GM21737 (cell line): Measurements from ENCODE around the gene SKAP1.
"Not testable (repeated sequence)": the region's sequence is repeated elsewhere in the genome, so short reads cannot be mapped to it uniquely, and the experiment has no call there.

Source experiments
- ATAC-seq: cut with Tn5 transposase; IDR thresholded peaks from one replicate; pipeline ENCODE4 v1.9.1; 2021; ENCODE audit warnings: mild to moderate bottlenecking, moderate library complexity; ENCODE audit not compliant: unreplicated experiment

SKAP1 gene

DNA sequence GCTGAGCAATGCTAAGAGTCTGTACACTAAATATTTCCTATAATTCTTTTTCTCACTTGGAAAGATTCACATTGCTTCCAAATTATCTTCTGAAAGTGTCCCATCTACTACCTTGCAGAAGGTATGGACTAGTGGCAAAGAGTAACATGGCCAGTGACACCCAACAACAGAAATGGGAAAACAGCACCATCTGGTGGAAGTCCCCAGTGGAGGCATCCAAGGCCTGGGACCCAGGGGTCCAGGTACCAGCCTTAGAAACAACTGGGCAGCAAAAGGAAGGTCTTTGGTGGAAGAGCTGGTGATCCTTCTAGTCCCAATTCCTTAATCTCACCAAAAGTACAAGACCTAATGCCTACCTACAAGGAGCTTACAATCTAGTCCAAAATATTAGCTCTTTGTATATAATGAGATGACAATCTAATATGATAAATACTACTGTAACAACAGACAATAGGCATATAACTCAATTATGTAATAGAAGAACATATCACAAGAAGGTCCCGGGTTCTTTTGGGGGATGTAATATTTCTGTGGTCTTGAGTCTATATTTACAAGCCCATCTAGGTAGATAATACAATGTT, 55.3 kb downstream of the SKAP1 start:
- no peak for ATAC-seq

DNA sequence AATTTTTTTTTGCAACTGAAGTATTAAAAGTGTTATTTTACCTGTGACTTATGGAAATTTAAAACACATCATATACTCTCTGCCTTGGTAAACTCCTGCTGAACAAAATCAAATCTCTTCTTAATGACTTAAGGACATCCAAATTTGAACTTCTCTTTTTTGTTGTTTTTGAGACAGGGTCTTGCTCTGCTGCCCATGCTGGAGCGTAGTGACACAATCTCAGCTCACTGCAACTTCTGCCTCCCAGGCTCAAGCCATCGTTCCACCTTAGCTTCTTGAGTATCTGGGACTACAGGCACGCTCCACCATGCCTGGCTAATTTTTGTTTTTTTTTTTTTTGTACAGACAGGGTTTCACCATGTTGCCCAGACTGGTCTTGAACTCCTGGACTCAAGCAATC, 56.1 kb downstream of the SKAP1 start:
- ATAC-seq, result no peak

- no peak for ATAC-seq
Observed at GRCh38 chr17:48373130-48373830, 56.7 kb downstream of the SKAP1 start.

GRCh38 chr17:48368967-48369366, 61.0 kb downstream of the SKAP1 start:
- not testable (repeated sequence) for ATAC-seq

DNA sequence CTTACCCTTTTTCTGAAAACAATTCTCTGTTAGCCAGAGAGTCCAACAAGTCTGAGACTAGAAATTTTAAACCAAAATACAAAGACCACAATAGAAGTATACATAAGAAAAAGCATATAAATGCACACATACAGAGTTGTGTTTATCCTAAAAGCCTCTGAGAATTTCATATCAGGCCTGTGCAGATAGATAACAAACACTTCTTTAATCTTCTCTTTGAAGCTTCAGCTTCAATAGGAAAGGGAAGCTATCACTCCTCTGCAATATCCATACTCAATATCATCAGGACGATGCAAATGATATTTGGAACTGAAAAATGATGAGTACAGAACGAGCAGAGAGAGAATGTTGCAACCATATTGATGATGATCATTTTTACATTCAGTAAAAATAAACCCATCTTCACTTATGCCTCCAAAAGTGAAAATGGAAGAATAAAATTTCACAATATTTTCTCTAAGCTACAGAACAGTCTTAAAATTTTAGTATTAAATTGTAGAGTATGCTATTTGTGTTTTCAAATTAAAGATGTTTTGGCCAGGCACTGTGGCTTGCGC, 61.6 kb downstream of the SKAP1 start:
- ATAC-seq, result no peak

GRCh38 chr17:48363161-48363560, 66.9 kb downstream of the SKAP1 start:
- no peak for ATAC-seq

- ATAC-seq, result not testable (repeated sequence)
Observed at GRCh38 chr17:48360861-48361633, 69.0 kb downstream of the SKAP1 start.

DNA sequence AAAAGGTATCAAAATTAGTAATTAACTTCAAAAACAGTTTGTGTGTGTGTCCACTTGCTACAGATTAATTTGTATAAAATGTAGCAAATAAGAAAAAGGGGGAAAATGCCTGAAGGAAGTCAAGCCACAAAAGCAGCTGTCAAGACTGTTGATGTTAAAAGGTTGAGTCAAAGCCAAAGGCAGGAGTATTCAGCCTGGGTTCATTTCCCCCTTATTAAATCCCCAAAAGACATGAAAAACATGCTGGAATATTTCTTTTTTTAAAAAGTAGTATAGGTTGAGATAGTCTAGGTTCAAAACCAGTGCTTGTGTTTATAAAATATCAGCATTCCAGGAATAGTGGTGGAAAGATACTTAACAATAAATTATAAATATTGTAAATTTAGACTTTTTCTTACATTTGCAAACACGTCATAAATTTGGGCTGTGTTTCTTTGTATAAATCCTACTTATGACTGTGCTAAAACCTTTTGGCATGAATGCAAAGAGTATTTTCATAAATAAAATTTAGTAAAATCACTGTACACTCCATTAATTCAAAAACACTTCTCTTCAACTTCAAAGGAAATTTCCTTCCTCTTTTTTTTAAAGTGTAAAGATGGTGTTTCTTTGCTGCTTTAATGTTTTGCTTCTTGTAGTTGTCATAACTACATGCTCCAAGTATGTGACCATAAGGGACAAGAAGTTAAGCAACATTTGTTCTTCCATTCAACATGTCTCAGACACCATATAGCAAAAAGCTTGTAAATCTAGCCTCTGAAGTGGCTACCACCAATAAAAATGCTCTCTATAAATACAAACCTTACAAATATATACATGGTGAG, 72.0 kb downstream of the SKAP1 start:
- no peak for ATAC-seq

DNA sequence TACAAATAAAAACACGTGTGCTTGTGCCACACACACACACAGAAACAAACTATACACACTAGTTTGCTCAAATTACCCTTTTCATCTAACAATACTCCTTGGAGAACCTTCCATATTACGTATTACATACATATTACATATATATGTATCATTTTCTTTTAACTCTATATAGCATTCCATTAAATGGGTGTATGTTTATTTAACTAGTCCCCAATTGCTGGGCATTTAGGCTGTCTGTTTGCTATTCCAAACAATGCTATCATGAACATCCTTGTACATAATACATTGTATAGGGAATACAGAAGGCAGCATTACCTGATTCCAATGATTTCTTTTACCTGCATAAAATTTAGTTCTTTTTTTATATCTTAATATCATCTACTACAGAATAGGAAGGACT, 73.1 kb downstream of the SKAP1 start:
- ATAC-seq, result no peak

- ATAC-seq, result no peak
Observed at GRCh38 chr17:48352630-48353029, 77.4 kb downstream of the SKAP1 start.

DNA sequence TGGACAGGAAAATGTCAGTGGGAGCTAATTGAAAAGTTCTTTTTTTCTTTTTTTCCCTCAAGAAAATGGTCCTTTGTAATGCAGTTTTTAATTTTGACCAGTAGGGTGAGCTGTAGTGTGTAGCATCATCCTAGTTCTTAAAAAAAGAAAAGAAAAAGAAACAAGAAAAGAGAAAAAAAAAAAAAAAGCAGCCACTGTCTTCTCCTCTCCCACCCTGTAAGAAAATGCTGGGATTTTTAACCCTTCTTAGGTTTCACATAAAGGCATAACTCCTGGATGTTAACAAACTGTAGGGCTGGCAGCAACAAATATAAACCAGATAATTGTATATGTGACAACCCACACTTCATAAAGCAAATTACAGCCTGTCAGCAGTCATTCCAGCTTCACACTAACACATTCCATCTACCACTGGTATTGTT, 78.1 kb downstream of the SKAP1 start:
- ATAC-seq, result no peak

- ATAC-seq, result no peak
Observed at GRCh38 chr17:48348352-48348751, 81.7 kb downstream of the SKAP1 start.

- no peak for ATAC-seq
Observed at GRCh38 chr17:48347177-48347576, 82.8 kb downstream of the SKAP1 start.

GRCh38 chr17:48344251-48344650, 85.8 kb downstream of the SKAP1 start:
- no peak for ATAC-seq

- ATAC-seq, result no peak
Observed at GRCh38 chr17:48340916-48341315, 89.1 kb downstream of the SKAP1 start.

DNA sequence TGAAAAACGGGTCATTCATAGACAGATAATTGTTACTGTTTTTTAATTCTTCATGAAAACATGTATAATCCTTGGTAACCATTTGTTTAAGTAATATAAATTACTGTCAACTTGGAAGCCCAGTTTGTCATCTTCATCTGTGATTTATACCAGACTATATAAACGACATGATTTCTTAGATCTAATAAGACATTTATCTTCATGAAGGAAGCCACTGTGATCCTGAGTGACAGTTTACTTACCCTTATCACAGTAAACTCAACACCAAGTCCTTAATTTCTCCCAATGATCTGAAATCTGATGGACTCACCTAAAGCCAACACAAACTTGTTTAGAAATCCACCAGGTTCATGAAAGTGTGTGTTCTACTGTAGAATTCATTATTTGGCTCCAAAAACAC, 91.3 kb downstream of the SKAP1 start:
- no peak for ATAC-seq

DNA sequence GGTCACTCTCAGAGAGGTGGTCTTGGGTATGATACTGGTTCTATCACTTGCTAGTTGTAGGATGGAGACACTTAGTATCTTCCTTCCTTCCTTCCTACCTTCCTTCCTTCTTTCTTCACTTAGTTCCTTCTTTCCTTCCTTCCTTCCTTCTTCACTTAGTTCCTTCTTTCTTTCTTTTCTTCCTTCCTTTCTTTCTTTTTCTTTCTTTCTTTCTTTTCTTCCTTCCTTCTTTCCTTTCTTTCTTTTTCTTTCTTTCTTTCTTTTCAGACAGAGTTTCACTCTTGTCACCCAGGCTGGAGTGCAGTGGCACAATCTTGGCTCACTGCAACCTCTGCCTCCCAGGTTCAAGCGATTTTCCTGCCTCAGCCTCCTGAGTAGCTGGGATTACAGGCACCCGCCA, 92.1 kb downstream of the SKAP1 start:
- not testable (repeated sequence) for ATAC-seq

GRCh38 chr17:48336986-48337385, 93.0 kb downstream of the SKAP1 start:
- ATAC-seq, result no peak

DNA sequence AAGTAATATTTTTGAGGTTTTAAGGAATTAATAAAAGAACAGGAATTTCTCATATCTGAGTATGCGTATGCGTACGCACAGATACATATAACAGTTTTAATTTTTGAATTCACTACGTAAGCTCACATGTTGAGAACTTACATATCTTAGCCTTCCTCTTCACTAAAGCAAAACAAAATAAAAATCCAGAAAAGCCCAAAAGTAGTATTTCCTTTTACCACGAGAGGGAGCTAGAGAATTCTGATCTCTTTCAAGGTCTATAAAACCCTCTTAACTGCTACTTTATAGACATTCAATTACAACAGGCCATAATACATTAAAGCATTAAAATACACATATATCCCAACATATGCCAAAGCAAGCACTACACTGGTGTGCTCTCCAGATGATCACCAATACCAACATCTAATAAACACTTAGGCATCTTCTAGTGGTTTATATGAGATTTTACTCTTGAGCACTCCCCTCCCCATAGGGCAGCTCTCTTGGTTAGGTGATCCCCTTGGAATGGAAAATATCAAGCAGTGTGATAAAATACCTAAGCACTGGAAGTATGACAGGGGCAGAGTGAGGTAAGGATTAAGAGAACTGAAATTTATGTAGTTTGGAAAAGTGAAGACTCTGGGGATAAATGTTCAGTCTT, 94.0 kb downstream of the SKAP1 start:
- no peak for ATAC-seq

- ATAC-seq, result no peak
Observed at GRCh38 chr17:48335146-48335784, 94.7 kb downstream of the SKAP1 start.
